ENCODE measurements around the gene TTYH3. TPM values are rescaled to one million over a fixed set of nuclear protein-coding genes. Genes with fewer than 3 reads are reported as not detected.

TTYH3 gene
- total RNA-seq, 1 donor from 2014 or later = 48.3 TPM

DNA sequence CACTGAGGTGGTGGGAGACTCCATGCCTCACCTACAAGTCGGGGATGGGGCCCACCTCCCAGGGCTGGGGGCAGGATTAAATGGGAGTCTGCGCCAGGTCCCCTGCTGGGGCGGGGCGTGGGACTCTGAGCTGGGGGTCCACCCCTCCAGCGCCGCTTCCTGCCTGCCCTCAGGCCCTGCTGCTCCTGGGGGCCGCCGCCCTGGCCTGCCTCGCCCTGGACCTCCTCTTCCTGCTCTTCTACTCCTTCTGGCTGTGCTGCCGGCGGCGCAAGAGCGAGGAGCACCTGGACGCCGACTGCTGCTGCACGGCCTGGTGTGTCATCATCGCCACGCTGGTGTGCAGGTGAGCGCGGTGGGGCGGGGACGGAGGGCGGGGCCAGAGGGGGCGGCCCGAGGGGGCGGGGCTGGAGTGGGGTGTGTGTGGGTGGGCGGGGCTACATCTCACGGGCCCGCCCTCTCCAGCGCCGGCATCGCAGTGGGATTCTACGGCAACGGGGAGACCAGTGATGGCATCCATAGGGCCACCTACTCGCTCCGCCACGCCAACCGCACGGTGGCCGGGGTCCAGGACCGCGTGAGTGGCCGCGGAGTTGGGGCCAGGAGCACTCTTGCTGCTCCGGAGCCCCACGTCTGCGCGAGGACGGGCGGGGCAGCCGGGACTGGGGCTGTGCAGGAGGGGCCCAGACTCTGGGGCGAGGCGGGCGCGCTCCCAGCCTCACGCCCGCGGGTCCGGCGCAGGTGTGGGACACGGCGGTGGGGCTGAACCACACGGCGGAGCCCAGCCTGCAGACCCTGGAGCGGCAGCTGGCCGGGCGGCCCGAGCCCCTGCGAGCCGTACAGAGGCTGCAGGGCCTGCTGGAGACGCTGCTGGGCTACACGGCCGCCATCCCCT lies 15.1 kb downstream of the TTYH3 start:
- no peak for DNase-seq (ENCODE audit: low read depth, low spot score)

DNA sequence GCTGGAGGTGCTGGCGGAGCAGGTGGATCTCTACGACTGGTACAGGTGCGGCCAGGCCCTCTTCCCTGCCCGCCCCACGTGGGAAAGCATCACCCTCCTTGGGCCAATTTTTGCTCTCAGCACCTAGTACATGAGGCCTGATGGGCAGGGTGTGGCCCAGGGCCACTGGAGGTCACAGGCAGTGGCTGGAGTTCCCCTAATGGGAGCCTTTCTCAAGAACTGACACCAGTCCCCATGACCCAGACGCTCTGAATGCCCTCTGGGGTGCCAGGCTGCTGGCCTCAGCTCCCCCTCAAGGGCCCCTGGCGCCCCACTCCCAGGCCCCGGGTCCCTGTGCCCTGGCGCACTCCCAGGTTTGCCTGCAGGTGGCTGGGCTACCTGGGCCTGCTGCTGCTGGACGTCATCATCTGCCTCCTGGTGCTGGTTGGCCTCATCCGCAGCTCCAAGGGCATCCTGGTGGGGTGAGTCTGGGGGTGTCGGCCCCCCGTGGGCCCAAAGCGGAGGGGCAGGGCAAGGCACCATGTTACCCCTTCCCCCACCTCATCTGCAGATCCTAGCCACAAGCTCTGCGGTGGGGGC lies 15.9 kb downstream of the TTYH3 start:
- no peak for DNase-seq (ENCODE audit: low read depth, low spot score)

DNA sequence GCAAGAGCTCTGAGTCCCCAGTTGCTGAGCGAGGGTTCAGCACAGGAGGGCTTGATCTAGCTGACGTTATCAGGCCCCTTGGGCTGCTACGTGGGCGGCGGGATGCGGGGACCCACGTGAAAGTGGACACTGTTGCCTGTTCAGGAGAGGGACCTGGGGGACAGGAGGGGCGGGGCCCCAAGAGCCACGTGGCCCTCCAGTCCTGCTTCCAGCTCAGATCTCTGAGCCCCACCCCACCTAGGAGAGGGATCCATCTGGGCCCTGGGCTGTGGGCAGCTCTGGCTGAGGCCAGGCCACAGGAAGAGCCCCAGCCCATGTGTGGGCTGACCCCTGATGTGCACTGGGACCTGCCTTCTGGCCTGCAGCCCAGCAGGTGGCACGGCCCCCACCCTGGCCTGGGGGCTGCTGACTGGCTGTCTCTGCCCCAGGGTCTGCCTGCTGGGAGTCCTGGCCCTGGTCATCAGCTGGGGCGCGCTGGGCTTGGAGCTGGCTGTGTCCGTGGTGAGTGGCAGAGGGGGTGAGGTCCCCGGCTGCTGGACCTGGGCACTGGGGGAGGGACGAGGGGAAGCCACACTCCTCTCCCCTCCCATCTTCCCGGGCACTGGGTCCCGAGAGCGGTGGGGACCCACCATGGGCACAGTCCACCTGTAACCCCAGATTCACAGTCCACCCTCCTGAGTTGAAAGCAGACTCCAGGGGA lies 17.5 kb downstream of the TTYH3 start:
- DNase-seq (ENCODE audit: low read depth, low spot score) = no peak

DNA sequence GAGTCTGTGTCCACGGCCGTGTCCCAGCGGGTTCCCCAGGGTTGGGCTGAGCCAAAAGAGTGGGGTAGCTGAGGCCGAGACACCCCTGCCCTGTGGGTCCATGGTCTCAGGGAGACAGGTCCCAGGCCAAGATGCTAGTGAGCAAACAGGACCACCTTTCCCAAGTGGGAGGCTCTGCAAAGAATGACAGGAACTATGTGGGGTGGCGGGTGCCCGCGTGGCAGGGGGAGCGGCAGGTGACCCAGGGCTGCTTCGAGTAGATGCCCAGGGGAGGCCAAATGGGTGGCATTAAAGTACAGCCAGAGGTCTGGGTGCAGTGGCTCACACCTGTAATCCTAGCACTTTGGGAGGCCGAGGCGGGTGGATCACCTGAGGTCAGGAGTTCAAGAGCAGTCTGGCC lies 18.2 kb downstream of the TTYH3 start:
- DNase-seq (ENCODE audit: low read depth, low spot score) = no peak

DNA sequence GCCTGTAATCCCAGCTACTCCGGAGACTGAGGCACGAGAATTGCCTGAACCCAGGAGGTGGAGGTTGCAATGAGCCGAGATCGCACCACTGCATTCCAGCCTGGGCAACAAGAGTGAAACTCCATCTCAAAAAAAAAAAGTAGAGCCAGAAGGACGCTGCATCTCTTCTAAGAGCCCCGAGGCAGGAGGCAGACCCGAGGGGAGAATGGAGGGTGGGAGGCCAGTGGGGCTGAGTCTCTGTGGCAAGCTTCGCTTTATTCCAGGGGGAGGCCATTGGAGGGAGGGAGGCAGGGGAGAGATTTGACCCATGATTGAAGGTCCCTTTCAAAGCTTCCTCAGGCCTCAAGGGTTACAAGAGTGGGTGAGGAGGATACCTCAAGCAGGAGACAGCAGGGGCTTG lies 18.7 kb downstream of the TTYH3 start:
- no peak for DNase-seq (ENCODE audit: low read depth, low spot score)

DNA sequence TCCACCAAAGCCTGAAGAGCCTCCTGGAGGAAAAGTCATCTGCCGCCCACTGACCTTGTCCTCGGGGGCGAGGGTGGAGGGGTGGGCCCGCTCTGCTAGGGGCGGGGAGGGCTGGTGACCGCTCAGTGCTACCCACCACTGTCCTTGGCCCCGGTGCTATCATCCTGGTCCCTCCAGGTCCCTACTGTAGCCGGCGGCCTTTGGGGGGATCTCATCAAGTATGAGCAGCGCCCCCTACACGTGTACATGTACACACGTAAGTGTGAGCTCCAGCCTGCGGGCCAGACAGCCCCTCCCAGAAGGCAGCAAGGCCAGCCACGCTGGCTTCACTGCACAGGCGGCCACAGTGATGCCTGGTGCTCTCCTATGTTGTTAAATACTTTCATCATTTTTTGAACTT lies 19.6 kb downstream of the TTYH3 start:
- DNase-seq (ENCODE audit: low read depth, low spot score) = no peak

DNA sequence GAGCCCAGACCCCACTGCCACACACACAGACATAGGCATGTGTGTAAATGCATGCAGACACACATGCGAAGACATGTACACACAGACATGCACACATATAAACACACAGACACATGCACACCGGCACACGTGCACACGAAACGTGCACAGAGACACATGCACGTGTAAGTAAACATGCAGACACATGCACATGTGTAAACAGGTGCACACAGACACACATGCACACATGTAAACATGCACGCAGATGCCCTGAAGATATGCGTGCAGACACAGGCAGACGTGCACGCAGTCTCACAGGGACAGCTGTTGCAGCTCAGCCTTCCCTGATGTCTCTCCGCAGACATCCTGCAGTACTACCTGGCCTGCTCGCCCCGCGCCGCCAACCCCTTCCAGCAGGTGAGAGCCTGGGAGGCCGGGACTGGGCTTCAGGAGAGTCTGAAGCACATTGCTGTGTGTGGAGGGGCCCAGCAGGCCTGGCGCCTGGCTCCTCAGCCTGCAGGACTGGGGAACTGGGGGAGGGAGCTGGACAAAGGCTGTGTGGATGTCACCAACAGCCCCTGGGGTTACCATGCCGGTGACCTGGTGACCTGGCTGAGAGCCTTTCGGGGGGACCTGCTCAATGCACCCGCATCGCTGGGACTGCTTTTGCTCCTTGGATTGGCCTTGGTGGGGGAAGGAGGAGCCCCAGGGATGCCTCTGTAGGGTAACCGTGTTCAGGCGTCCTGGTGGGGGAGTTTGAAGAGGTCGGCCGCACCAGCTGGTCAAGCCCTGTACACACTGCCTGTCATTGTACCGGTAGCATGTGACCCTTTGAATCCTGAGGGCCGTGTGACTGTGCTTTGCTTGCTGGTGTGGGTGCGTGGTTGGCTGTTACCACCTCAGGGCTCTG lies 20.3 kb downstream of the TTYH3 start:
- DNase-seq (ENCODE audit: low read depth, low spot score) = no peak

DNA sequence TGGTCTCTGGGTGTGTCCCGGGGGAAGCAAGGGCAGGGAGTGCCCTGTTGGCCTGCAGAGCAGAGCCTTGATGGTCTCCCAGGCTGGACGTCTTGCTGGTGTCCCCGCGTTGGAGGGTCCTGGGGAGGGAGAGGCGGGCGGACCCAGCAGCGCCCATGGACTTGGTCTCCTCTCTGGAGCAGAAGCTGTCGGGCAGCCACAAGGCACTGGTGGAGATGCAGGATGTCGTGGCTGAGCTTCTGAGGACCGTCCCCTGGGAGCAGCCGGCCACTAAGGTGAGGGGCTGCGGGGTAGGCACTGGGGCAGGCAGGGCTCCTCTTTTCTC lies 20.9 kb downstream of the TTYH3 start:
- no peak for DNase-seq (ENCODE audit: low read depth, low spot score)

DNA sequence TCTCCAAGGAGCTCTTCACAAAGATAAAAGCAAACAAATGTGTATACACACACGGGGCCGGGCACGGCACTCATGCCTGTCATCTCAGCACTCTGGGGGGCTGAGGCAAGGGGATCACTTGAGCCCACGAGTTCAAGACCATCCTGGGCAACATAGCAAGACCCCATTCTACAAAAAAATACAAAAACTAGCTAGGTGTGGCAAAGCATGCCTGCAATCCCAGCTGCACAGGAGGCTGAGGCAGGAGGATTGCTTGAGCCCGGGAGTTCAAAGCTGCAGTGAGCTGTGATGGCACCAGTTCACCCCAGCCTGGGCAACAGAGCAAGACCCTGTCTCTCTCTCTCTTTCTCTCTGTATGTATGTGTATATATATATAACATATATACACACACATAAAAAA lies 22.3 kb downstream of the TTYH3 start:
- no peak for DNase-seq (ENCODE audit: low read depth, low spot score)

DNA sequence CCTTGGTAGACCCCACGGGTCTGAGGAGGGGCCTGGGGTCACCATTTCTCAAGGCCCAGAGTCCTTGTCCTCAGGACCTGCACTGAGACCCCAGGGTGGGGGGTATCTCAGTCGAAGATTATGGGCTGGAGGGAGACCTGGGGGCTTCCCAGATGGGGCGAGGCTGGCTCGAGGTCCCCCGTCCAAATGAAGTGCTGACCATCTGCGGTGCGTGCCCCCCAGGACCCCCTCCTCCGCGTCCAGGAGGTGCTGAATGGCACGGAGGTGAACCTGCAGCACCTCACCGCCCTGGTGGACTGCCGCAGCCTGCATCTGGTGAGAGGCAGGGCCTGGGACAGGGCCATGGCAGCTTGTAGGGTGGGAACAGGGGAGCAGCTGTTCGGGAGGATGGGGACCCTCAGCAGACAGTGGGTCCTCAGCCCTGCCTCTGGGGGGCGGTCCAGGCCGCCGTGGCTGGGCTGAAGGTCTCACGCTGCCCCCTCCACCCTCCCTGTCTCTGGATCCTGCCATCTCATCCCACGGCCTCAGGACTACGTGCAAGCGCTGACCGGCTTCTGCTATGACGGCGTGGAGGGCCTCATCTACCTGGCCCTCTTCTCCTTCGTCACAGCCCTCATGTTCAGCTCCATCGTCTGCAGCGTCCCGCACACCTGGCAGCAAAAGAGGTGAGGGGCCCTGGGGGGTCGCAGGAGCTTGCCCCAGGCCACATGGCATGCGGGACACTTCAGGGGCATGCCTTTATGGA lies 24.3 kb downstream of the TTYH3 start:
- no peak for DNase-seq (ENCODE audit: low read depth, low spot score)

DNA sequence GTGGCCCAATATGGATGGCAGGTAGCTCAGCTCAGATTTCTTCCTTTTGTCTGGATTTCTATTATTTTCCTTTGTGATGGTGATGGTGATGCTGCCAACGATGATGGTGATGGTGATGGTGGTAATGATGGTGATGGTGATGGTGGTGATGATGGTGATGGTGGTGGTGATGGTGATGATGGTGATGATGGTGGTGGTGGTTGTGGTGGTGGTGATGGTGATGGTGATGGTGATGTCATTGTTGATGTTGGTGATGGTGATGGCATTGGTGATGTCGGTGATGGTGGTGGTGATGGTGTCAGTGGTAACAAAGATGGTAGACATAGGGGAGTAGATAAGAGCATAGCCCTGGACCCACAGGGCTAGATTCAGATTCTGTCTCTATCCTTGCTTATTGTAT lies 25.4 kb downstream of the TTYH3 start:
- DNase-seq (ENCODE audit: low read depth, low spot score) = no peak

DNA sequence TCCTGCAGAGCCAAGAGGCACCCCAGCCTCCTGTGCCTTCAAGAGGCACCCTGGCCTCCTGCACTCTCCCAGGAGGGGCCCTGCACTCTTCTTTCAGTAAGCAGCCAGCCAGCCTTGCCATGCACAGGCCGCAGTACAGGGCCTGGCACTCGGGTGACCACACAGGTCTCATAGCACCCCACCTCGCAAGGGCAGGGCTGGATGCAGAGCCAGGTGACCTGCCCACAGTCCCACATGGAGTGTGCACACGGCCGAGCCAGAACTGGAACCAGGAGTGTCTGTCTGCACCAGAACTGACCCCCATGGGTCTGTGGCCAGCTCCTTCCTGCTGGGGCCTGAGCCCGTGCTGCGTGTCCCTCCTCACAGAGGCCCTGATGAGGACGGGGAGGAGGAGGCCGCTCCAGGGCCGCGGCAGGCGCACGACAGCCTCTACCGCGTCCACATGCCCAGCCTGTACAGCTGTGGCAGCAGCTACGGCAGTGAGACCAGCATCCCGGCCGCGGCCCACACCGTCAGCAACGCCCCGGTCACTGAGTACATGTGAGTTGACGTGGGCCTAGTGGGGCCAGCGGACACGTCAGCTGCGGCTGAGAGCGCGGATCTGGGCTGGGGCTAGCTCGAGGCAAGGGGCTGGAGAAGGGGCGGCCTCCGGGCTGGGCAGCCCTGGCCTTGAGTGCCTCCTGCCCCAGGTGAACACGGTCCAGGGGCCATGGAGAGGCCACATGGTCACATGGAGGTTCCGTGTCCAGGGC lies 26.3 kb downstream of the TTYH3 start:
- no peak for DNase-seq (ENCODE audit: low read depth, low spot score)

DNA sequence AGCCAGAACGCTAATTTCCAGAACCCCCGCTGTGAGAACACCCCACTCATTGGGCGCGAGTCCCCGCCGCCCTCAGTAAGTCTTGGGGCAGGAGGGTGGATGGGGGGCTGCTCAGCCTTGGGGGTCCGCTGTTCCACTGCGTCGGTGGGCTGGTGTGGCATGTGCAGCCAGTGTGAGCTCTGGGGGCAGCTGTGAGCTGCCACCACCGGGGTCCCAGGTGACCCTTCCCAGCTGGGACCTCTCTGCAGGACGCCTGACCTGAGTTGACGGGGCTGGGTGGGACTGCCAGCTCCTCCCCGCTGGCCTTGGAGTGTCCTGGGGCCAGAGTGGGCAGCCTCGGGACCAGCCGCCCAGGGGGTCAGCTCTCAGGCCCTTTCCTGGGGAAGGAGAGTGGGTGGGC lies 27.2 kb downstream of the TTYH3 start:
- DNase-seq (ENCODE audit: low read depth, low spot score) = no peak

DNA sequence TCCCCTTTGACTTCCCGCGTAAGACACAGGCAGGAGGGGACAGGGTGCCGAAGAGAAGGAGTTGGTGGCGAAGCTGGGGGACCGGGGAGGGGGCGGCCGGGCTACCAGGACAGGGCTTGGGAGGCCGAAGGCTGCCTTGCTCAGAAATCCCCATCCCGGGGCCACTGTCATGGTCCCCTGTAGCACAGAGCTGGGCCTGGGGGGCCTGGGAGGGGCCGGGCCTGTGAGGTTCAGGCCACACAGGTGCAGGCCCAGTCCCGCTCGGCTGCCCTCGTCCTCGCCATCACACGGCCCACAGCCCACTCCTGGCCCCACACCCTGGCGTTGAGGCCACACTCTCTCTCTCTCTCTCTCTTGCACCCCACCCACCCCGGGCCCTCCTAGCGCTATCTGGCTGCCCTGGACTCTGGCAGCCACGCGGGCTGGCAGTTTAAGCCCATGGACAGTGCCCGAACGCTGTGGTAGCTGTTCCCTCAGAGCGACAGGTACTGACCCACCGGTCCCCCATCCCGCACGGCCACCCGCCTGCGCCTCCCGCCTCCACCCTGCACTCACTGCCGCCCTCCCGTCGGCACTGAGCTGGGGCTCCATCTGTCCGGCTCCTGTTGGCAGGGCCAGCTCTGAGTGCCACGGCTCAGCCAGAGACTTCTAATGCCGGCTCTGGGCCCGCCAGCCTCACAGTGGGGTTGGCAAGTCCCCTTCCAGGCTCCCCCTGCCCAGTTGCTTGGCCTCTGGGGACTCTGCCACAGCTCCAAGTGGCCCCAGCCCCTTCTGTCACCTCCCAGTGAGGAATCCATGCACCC lies 28.0 kb downstream of the TTYH3 start:
- DNase-seq (ENCODE audit: low read depth, low spot score) = no peak

DNA sequence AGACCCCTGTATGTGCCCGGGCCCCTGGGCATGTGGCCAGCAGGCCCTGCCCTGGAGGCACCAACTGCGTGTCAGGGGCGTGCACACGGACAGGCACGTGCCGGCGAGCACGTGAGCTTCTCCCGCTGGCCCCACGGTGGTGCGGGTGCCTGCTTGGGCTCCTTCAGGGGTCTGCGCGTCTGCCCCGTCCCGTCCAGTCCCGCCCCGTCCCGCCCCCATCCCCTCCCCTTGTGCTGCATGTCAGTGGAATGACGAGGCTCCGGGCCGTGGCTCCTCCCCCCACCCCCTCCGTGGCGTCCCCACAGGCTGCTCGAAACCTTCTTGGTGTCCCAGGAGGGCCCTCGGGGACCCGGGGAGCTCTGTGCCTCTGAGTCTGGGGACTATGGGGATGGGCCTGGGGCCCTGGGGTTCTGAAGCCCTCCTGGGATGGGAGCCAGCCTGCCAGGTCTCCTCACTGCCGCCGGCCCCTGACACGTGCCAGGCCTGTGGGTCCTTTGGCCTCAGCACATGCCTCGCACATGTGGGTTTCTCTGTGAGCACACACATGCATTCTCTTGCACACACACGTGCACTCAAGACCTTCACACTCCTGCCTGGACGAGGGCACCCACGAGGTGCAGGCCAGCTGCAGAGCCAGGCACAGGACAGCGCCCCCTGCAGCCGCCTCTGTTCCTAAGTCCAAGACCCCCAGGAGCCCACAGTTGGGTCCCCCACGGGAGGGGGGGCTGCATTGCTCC lies 28.7 kb downstream of the TTYH3 start:
- no peak for DNase-seq (ENCODE audit: low read depth, low spot score)

DNA sequence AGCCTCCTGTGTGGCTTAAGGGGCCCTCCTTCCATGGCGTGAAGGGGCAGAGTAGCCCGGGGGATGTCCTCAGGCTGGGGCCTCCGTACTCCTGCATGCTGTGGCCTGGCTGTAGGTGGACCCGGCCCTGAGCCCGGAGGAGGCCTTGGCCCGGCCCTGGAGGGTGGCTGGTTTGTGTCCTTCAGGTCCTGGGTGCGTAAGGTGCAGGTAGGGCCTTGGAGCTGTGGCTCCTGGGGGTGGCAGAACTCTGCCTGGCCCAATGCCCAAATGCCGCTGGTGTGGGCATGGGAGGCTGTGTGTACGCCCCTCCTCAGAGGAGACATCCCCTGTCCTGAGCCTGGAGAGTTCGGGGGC lies 29.3 kb downstream of the TTYH3 start:
- no peak for DNase-seq (ENCODE audit: low read depth, low spot score)

DNA sequence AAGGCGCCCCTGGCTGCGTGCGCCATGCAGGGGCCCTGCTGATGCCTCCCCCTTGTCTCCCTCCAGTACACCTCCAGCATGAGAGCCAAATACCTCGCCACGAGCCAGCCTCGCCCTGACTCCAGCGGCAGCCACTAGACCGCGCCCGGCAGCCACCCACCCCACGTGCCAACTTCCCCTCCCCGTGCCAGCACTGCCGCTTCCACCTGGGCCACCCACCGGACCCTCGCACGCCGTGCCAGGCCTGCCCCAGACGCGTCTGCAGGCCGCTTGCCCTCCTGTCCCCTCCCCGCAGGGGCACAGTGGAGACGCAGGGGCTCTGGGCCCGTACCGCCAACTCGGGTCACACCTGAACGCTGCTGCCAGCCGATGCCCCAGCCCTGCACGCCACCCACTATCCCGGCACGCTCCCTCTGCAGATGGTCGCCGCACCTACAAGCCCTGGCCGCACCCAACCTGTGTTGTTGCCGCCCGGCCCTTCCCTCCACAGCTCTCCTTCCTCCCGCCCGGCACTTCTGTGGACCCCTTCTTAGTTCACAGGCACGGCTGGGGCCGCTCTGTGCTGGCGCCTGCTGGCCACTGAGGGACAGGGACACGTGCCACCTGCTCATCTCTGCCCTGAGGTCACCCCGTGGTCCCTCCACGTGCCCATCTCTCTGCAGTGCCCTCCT lies 30.0 kb downstream of the TTYH3 start:
- no peak for DNase-seq (ENCODE audit: low read depth, low spot score)
